Measurements from ENCODE around the gene HOXC5. TPM values are rescaled to one million over a fixed set of nuclear protein-coding genes. Genes with fewer than 3 reads are reported as not detected.
A peak's percentile ranks its signal among the peaks of the same experiment; 100 is the strongest.

HOXC5 gene
- total RNA-seq (1 to 10 TPM; 1.9 to 5.5 TPM), polyA plus RNA-seq (ENCODE audit: insufficient read depth, low read depth, low replicate concordance) (1.3 TPM)
- long read RNA-seq, donor 1, transcript HOXC5-201 (2 exons, 1,805 nt) = major isoform, 5 of 5 reads
- long read RNA-seq, donor 1, partial matches to known transcripts = 0 of 5 reads
- long read RNA-seq, donor 1, other reads (novel, unspliced or antisense) = 0 of 5 reads
- long read RNA-seq, donor 2 = 0 reads

GRCh38 chr12:54032627-54033100, at the start of gene HOXC5:
TSS of gene HOXC5 (plus strand) at chr12:54033050. CDS start at chr12:54033123, 73 bp downstream.
- Histone ChIP-seq H3K27me3 (no peaks in the 10 kb centered on the region), H3K9me3 (no peaks in the 10 kb centered on the region), H3K36me3 (ENCODE audit: low read depth, missing control alignments) (no peaks in the 10 kb centered on the region), H3K27ac (peak within 1 kb of the TSS in 1 of 2 donors; percentile 89), H3K4me3 (peak within 1 kb of the TSS; percentile 29 to 52), H3K4me1 (peaks cover 20% of the 10 kb centered on the region)
- TF ChIP-seq, protein P1, sequence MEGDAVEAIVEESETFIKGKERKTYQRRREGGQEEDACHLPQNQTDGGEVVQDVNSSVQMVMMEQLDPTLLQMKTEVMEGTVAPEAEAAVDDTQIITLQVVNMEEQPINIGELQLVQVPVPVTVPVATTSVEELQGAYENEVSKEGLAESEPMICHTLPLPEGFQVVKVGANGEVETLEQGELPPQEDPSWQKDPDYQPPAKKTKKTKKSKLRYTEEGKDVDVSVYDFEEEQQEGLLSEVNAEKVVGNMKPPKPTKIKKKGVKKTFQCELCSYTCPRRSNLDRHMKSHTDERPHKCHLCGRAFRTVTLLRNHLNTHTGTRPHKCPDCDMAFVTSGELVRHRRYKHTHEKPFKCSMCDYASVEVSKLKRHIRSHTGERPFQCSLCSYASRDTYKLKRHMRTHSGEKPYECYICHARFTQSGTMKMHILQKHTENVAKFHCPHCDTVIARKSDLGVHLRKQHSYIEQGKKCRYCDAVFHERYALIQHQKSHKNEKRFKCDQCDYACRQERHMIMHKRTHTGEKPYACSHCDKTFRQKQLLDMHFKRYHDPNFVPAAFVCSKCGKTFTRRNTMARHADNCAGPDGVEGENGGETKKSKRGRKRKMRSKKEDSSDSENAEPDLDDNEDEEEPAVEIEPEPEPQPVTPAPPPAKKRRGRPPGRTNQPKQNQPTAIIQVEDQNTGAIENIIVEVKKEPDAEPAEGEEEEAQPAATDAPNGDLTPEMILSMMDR (IDR thresholded peaks at IDR 0.05) = peak; percentile 90 to 99 (median 96)
- no peak for TF ChIP-seq POLR2A (IDR thresholded peaks at IDR 0.05)
- 1 to 4% methylated on average over 12 of the region's 12 CpGs for WGBS, 2 donors
- peak; percentile 86 for DNase-seq
- intact Hi-C loops (cut with DNase I; ENCODE audit: low total_unique reads) = loop anchor here (5.0 kb wide), 1 partner anchor 160 kb away; no protein-coding TSS in a partner anchor

GRCh38 chr12:53983568-53983949, 49.3 kb upstream of the HOXC5 start:
- intact Hi-C loops (cut with DNase I; ENCODE audit: low total_unique reads) = loop anchor here (10.0 kb wide), 1 partner anchor 209 kb away; no protein-coding TSS in a partner anchor
- H3K27ac ChIP-seq = no peak overlapping the region
- H3K36me3 ChIP-seq (ENCODE audit: low read depth, missing control alignments) = no peaks in the 10 kb centered on the region
- TF ChIP-seq, protein P1 (IDR thresholded peaks at IDR 0.05) = no peak
- TF ChIP-seq POLR2A (IDR thresholded peaks at IDR 0.05) = no peak
- H3K4me3 ChIP-seq = no peak overlapping the region
- no peaks in the 10 kb centered on the region for H3K9me3 ChIP-seq
- H3K4me1 ChIP-seq = peaks cover 19% of the 10 kb centered on the region
- H3K27me3 ChIP-seq = no peaks in the 10 kb centered on the region
- WGBS, 2 donors = 32 to 34% methylated on average over 17 of the region's 17 CpGs
- DNase-seq = no peak

- TF ChIP-seq, protein P1 (IDR thresholded peaks at IDR 0.05) = no peak
- TF ChIP-seq POLR2A (IDR thresholded peaks at IDR 0.05) = no peak
- peaks cover 19% of the 10 kb centered on the region for H3K4me1 ChIP-seq
- no peak overlapping the region for H3K27ac ChIP-seq
- no peak for DNase-seq
- no peak overlapping the region for H3K4me3 ChIP-seq
- 9 to 19% methylated on average over 25 to 30 of the region's 30 CpGs for WGBS, 2 donors
- intact Hi-C loops (cut with DNase I; ENCODE audit: low total_unique reads) = loop anchor here (10.0 kb wide), 1 partner anchor 209 kb away; no protein-coding TSS in a partner anchor
- H3K9me3 ChIP-seq = no peaks in the 10 kb centered on the region
- H3K27me3 ChIP-seq = no peaks in the 10 kb centered on the region
- H3K36me3 ChIP-seq (ENCODE audit: low read depth, missing control alignments) = no peaks in the 10 kb centered on the region
Observed at GRCh38 chr12:53983950-53984572, 48.8 kb upstream of the HOXC5 start.

GRCh38 chr12:53984901-53985691, 47.8 kb upstream of the HOXC5 start, which contains the start of gene HOXC10:
TSS of gene HOXC10 (plus strand) at chr12:53985146. CDS start at chr12:53985260, 114 bp downstream.
- WGBS, 2 donors = 3% methylated on average over 44 to 55 of the region's 55 CpGs
- H3K27me3 ChIP-seq = no peaks in the 10 kb centered on the region
- no peak for TF ChIP-seq POLR2A (IDR thresholded peaks at IDR 0.05)
- TF ChIP-seq, protein P1 (IDR thresholded peaks at IDR 0.05) = peak; percentile 39 to 91 (median 80)

More at GRCh38 chr12:53984901-53985691, 47.8 kb upstream of the HOXC5 start, which contains the start of gene HOXC10:
- H3K9me3 ChIP-seq = no peaks in the 10 kb centered on the region
- peak within 1 kb of the TSS; percentile 39 to 61 for H3K4me3 ChIP-seq
- DNase-seq = peak; percentile 97
- H3K4me1 ChIP-seq = peaks cover 19% of the 10 kb centered on the region
- no peak within 1 kb of the TSS for H3K27ac ChIP-seq
- intact Hi-C loops (cut with DNase I; ENCODE audit: low total_unique reads) = loop anchor here (5.0 to 10.0 kb wide), 2 partner anchors 210 to 217 kb away; no protein-coding TSS in a partner anchor
- no peaks in the 10 kb centered on the region for H3K36me3 ChIP-seq (ENCODE audit: low read depth, missing control alignments)

Data from testis (tissue), 5 donors.